ENCODE data around the gene COL4A2. TPM values are rescaled to one million over a fixed set of nuclear protein-coding genes. Genes with fewer than 3 reads are reported as not detected.

COL4A2 gene
- total RNA-seq, 1 experiment from 2014 or later = 66.0 TPM

- H3K4me3 Mint-ChIP-seq (ENCODE audit: unreplicated experiment) = no peak overlapping the region
- CTCF ChIA-PET = interaction anchor here (0.5 to 1.2 kb wide), 3 partner anchors 10 to 43 kb away, joined by 3 to 6 read pairs (median 3); no protein-coding TSS in a partner anchor
Observed at GRCh38 chr13:110369400-110369799, 62.3 kb downstream of the COL4A2 start.

DNA sequence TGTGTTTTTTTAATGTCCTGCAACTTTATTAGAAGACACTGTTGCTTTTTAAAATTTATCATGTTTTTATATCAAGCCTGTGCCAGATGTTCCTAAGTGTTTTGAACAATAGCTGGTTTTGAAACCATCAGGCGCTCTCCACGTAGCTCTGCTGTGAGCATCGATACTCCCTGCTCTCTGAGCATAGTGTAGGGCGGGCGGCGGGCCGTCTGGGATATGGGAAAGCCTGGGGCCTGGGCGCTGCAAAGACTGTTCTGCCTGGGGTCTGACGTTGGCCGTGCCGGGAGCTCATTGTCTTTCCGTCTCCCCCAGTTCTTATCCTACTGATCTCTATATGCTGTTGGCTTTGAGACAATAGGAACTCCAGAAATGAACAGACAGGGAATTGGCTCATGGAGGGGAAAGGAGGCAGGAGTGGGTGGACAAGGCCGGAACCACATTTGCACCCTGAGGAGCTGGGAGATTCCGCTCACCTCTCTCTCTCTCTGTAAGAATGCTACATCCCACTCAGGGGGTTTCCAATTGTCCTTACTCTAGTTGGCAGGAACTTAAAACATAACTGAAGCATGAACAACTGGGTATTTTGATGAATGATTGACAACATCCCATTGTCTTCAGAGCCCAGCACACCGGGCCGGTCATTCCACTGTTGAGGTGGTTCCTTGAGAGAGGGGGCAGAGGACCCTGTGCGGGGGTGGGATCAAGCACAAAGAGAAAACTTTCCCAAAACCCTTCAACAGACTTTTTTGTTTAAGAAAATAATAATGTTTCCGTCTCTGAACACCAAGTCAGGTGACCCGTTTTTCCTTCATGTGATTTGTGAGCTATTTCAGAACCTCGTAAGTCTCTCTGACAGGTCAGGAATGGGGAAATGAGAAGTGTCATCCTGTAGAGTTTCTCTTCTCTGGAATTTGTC lies 64.7 kb downstream of the COL4A2 start:
- TF ChIP-seq, protein P1, sequence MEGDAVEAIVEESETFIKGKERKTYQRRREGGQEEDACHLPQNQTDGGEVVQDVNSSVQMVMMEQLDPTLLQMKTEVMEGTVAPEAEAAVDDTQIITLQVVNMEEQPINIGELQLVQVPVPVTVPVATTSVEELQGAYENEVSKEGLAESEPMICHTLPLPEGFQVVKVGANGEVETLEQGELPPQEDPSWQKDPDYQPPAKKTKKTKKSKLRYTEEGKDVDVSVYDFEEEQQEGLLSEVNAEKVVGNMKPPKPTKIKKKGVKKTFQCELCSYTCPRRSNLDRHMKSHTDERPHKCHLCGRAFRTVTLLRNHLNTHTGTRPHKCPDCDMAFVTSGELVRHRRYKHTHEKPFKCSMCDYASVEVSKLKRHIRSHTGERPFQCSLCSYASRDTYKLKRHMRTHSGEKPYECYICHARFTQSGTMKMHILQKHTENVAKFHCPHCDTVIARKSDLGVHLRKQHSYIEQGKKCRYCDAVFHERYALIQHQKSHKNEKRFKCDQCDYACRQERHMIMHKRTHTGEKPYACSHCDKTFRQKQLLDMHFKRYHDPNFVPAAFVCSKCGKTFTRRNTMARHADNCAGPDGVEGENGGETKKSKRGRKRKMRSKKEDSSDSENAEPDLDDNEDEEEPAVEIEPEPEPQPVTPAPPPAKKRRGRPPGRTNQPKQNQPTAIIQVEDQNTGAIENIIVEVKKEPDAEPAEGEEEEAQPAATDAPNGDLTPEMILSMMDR (IDR thresholded peaks at IDR 0.05; ENCODE audit: unreplicated experiment) = no peak
- H3K4me1 Mint-ChIP-seq (ENCODE audit: insufficient read depth, unreplicated experiment) = no peaks in the 10 kb centered on the region
- intact Hi-C loops (cut with micrococcal nuclease) = no loop called here
- H3K4me3 Mint-ChIP-seq (ENCODE audit: unreplicated experiment) = no peak overlapping the region
- no peaks in the 10 kb centered on the region for H3K36me3 Mint-ChIP-seq (ENCODE audit: insufficient read depth, unreplicated experiment)
- no peaks in the 10 kb centered on the region for H3K27me3 Mint-ChIP-seq (ENCODE audit: insufficient read depth, unreplicated experiment)
- no TSS peak for BruUV-seq (replicated peaks)
- ChIA-PET POLR2A (interaction anchor here (0.9 kb wide), 1 partner anchor 151 kb away, joined by 3 read pairs; no protein-coding TSS in a partner anchor), CTCF (interaction anchor here (0.6 to 1.2 kb wide), 5 partner anchors 8 to 677 kb away, joined by 3 to 4 read pairs (median 4); no protein-coding TSS in a partner anchor)
- no peak for DNase-seq (ENCODE audit: unreplicated experiment)
- H3K9me3 Mint-ChIP-seq (ENCODE audit: unreplicated experiment) = no peaks in the 10 kb centered on the region
- H3K27ac Mint-ChIP-seq (ENCODE audit: low read depth, unreplicated experiment) = no peak overlapping the region

More at GRCh38 chr13:110369400-110369799, 62.3 kb downstream of the COL4A2 start:
- H3K27me3 Mint-ChIP-seq (ENCODE audit: insufficient read depth, unreplicated experiment) = no peaks in the 10 kb centered on the region
- BruUV-seq (replicated peaks) = no TSS peak
- no peak for DNase-seq (ENCODE audit: unreplicated experiment)
- TF ChIP-seq, protein P1 (IDR thresholded peaks at IDR 0.05; ENCODE audit: unreplicated experiment) = no peak
- intact Hi-C loops (cut with micrococcal nuclease) = no loop called here
- POLR2A ChIA-PET = interaction anchor here (0.7 kb wide), 1 partner anchor 22 kb away, joined by 3 read pairs; no protein-coding TSS in a partner anchor
- no peaks in the 10 kb centered on the region for H3K9me3 Mint-ChIP-seq (ENCODE audit: unreplicated experiment)
- H3K4me1 Mint-ChIP-seq (ENCODE audit: insufficient read depth, unreplicated experiment) = no peaks in the 10 kb centered on the region
- H3K36me3 Mint-ChIP-seq (ENCODE audit: insufficient read depth, unreplicated experiment) = no peaks in the 10 kb centered on the region
- no peak overlapping the region for H3K27ac Mint-ChIP-seq (ENCODE audit: low read depth, unreplicated experiment)

- no peak for DNase-seq (ENCODE audit: unreplicated experiment)
- ChIA-PET CTCF (interaction anchor here (0.6 to 1.1 kb wide), 3 partner anchors 12 to 151 kb away, joined by 3 to 4 read pairs (median 3); no protein-coding TSS in a partner anchor), POLR2A (no interaction called here)
- Mint-ChIP-seq H3K27ac (ENCODE audit: low read depth, unreplicated experiment) (no peak overlapping the region), H3K27me3 (ENCODE audit: insufficient read depth, unreplicated experiment) (no peaks in the 10 kb centered on the region), H3K4me3 (ENCODE audit: unreplicated experiment) (no peak overlapping the region), H3K4me1 (ENCODE audit: insufficient read depth, unreplicated experiment) (no peaks in the 10 kb centered on the region), H3K9me3 (ENCODE audit: unreplicated experiment) (no peaks in the 10 kb centered on the region), H3K36me3 (ENCODE audit: insufficient read depth, unreplicated experiment) (no peaks in the 10 kb centered on the region)
- intact Hi-C loops (cut with micrococcal nuclease) = no loop called here
- BruUV-seq (replicated peaks) = no TSS peak
- TF ChIP-seq, protein P1 (IDR thresholded peaks at IDR 0.05; ENCODE audit: unreplicated experiment) = no peak
Observed at GRCh38 chr13:110372676-110373075, 65.6 kb downstream of the COL4A2 start.

DNA sequence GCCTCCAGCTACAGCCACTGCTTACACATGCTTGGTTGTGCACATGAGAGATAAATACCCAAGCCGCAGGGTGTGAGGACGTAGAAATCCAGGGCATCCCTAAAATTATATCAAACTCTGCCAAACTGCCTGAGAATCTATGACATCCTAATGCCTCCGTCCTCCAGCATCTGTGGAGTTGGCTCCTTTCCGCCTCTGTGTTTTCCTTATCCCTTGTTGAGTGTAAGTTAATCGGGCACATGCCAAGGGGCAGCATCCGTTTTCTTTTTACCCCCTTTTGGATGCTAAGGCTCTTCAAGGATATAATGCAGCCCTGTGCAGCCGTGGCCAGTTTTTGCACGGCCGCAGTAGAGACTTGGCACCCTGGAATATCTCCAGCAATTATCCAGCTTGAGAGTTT lies 66.5 kb downstream of the COL4A2 start:
- Mint-ChIP-seq H3K4me3 (ENCODE audit: unreplicated experiment) (no peak overlapping the region), H3K27ac (ENCODE audit: low read depth, unreplicated experiment) (no peak overlapping the region), H3K36me3 (ENCODE audit: insufficient read depth, unreplicated experiment) (no peaks in the 10 kb centered on the region), H3K4me1 (ENCODE audit: insufficient read depth, unreplicated experiment) (no peaks in the 10 kb centered on the region), H3K9me3 (ENCODE audit: unreplicated experiment) (no peaks in the 10 kb centered on the region), H3K27me3 (ENCODE audit: insufficient read depth, unreplicated experiment) (no peaks in the 10 kb centered on the region)
- TF ChIP-seq, protein P1 (IDR thresholded peaks at IDR 0.05; ENCODE audit: unreplicated experiment) = no peak
- no TSS peak for BruUV-seq (replicated peaks)
- no peak for DNase-seq (ENCODE audit: unreplicated experiment)
- ChIA-PET CTCF (no interaction called here), POLR2A (no interaction called here)
- intact Hi-C loops (cut with micrococcal nuclease) = no loop called here
